HG02885 (cell line): ENCODE measurements around the gene ASF1B.
A peak's percentile ranks its signal among the peaks of the same experiment; 100 is the strongest.
"Not testable (repeated sequence)": the region's sequence is repeated elsewhere in the genome, so short reads cannot be mapped to it uniquely, and the experiment has no call there.

Experiments
- ATAC-seq: cut with Tn5 transposase; IDR thresholded peaks from one replicate; pipeline ENCODE4 v1.9.1; 2021; ENCODE audit warnings: mild to moderate bottlenecking; ENCODE audit not compliant: unreplicated experiment, poor library complexity

ASF1B gene

GRCh38 chr19:14136509-14137281, at the start of gene ASF1B:
Gene ASF1B, minus strand, starts transcription at chr19:14136589. Its CDS starts 133 bp downstream, at chr19:14136456.
- peak; percentile 86 for ATAC-seq

DNA sequence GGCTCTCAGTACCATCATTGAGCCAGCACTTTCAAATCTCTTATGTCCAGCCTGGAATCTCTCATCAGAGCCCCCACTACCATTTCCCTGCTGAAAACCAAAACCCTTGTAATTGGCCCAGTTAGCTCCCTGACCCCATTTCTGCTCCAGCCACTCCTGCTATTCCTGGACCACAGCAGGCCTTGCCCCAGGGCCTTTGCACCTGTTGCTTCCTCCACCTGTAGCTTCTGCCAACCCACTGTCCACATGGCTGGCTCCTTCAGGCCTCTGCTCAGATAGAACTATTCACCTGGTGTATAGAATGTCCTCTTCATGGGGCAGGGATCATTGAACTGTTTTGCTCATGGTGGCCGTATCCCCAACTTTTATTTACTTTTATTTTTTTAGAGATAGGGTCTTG, 49.3 kb upstream of the ASF1B start:
- ATAC-seq, result not testable (repeated sequence)

- ATAC-seq, result no peak
These were observed 48.8 kb upstream of the ASF1B start for GRCh38 chr19:14185158-14185557.

DNA sequence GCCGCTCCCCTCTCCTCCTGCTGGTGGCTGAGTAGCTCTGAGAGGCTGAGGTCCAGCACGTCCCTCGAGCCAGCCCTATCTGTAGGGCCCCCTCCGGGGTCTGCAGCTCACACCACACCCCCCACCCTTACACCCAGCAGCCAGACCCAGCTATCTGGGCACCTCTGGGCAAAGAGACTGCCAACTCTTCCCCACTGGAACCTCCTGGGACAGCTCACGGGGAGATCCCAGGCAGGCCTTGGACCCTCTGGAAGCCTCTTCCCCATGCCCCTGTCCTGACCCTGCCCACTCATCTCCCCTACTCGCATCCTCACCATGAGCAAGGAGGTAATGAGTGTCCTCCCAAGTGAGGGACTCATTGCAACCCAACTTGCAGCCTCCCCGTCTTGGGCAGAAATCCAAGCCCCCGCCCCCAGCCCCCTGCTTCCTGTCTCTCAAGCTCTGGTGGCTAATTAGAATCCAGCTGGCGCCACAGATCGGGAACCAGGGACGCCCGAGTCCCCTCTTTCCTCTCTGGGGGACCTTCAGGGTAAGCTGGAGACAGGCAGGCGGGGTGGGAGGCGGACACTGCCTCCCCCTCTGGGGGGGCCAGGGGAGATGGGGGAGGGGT, 47.5 kb upstream of the ASF1B start:
- ATAC-seq, result no peak

DNA sequence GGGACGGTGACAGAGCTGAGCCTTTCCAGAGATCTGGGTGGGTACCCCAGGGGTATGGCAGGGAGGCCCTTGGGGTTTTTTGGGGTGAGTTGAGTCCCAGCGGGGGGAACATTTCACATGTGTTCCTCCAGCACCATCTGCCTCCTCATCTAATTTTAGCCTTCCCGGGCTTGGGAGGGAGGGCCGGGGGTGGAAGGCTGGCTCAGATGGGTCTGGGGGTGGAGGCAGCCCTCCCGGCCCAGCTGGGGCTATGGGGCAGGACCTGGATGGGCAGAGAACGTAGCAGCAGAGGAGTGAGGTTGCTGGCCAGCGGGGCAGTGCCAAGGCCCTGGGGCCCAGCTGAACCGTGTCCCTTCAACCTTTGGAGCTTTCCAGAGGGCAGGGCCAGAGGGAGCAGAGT, 46.1 kb upstream of the ASF1B start:
- ATAC-seq, result no peak

- no peak for ATAC-seq
These were observed 45.5 kb upstream of the ASF1B start for GRCh38 chr19:14181906-14182305.

DNA sequence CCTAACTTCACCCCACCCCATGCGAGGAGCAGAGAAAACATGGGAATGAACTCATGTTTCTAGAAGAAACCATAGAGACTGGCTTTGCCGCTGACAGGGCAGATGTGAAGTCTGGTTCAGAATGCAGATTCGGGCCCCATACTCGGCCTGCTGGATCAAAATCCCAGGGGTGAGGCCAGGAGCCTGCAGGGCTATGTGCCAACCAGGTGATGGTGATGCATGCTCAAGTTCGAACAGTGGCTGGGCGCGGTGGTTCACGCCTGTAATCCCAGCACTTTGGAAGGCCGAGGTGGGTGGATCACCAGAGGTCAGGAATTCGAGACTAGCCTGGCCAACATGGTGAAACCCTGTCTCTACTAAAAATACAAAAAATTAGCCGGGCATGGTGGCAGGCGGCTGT, 44.8 kb upstream of the ASF1B start:
- ATAC-seq, result not testable (repeated sequence)

DNA sequence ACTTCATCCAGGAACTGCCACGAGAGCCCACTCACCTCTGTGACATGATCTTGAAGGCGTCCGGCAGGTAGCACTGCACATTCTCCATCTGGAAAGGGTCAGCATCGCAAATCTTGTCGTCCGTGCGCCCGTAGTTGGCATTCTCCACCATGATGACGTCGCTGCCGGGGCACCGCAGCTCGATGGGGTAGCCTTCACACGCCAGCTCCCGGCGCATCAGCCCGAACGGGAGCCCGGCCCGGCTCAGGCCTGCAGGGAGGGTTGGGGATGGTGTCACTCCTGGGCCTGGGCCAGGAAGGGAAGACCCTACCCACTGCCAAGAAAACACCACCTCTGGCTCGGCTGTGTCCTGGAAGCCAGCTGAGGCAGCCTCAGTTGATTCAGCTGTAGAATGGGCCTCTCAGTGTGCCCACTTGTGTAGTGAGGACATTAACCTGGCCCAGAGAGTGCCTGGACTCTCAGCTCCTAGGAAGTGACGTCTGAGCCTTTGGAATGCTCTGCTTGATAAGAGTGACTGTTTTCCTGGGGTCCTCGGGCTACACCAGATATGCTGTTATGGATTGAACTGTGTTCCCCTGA, 41.2 kb upstream of the ASF1B start:
- no peak for ATAC-seq

DNA sequence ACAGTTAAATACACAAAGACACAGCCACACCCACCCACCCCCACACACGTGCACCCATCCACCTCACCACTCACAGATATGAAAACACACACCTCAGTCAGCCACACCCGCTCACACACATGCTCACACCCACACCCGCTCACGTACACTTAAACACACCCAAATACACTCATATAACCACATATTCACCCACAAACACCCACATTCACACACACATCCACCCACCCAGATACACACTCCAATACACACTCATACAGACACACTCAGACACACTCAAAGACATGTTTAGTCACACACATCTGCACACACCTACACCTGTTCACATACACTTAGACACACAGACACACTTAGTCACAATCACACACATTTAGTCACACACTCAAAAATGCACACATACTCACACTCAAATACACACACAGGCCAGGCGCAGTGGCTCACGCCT, 39.0 kb upstream of the ASF1B start:
- no peak for ATAC-seq

- no peak for ATAC-seq
These were observed 38.5 kb upstream of the ASF1B start for GRCh38 chr19:14174883-14175282.

DNA sequence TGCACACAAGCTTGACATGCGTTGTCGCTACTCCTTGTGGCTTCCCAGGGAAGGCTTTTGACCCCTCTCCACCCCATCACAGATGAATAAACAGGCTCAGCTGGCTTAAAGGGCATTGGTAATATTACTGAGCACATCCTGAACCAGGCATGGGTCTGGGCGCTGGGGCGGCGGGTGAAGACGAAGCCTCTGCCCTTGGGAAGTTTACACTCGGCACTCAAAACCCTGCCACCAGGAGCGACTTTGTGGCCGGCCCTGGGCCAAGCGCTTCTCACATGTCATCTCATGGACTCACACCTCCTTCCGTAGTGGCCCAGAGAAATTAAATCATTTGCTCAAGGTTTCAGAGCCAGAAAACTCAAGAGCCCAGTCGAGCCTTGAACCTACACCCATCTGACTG, 32.6 kb upstream of the ASF1B start:
- ATAC-seq, result no peak

DNA sequence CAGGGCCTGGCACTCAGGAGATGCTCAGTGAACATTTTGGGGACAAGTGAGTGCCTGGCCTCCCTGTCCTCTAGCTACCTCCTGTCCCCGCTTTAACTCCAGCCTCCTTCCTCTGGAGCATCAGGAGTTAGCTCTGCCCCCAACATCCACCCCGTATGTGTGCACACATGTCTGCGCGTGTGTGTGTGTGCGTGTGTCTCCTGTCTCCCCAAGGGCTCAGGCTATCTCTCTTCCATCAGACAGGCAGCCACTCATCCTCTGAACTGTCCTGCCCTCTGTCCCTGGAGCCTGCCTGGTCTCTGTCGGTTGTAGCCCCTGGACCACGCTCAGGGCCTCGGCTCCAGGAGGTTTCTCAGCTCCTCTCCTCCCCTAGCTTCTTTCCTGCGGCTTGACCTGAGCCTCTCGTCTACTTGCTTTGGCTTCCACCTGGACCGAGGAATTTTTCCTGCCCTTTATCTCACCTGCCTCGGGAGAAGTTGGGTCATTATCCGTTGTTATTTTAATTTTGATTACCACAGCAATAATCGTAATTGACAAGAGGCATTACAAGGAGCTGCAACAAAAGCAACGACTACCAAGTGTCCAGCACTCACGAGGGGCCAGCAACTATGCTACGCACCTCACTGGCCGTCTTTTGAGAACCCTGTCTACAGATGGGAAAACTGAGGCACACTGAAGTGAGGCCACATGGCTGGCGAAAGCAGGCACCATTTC, 32.0 kb upstream of the ASF1B start:
- no peak for ATAC-seq

DNA sequence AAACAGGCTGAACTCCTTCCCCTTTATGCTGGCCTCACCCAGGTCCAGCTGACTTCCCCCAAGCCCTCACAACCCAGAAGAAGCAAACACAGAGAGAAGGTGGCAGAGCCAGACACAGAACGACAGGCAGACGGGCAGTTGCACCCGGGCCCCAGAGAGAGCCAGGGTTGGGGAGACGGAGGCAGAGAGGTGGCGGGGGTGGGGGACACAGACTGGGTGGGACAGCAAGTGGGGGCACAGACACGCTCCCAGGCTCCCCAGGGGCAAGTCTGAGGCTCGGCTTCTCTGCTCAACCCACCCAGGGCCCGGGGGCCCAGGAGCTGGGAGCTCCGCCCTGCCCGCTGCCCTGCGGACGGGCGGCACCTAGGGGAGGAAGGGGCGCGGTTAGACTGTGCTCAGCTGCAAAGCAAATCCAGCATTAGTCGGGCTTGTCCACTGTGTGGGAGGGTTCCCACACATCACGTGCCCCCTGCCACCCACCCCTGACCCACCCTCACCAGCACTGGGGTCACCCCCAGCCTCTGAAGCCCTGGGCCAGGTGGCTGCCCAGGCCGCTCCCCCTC, 31.3 kb upstream of the ASF1B start:
- no peak for ATAC-seq

DNA sequence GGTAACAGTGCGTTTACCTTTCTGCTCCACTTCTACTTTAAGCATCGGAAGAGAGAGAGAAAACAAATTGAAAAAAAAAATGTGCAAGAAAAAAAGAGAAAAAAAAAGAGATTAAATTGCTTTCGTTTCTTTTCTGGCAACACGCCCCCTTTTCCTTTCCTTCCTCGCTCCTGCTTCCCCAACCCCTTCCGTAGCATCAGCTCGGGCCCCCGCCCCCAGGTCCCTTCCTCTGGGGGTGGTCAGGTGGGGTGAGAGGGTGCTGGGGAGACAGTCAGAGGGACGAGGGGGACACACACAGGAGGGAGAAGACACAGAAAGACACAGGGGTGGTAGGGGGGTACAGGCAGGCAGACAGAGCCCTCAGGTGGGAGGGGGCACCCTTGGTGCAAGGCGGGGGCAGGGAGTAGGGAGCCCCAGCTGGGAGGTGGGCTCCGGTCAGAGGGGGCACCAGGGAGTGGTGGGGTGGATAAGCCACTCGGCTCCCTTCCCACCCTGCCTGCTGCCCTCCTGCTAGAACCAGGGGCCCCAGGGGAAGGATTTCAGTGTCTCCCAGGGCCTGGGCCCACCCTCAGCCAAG, 30.7 kb upstream of the ASF1B start:
- ATAC-seq, result no peak

GRCh38 chr19:14165990-14166830, 29.8 kb upstream of the ASF1B start:
- ATAC-seq, result no peak

GRCh38 chr19:14164724-14165493, 28.5 kb upstream of the ASF1B start:
- ATAC-seq, result no peak

DNA sequence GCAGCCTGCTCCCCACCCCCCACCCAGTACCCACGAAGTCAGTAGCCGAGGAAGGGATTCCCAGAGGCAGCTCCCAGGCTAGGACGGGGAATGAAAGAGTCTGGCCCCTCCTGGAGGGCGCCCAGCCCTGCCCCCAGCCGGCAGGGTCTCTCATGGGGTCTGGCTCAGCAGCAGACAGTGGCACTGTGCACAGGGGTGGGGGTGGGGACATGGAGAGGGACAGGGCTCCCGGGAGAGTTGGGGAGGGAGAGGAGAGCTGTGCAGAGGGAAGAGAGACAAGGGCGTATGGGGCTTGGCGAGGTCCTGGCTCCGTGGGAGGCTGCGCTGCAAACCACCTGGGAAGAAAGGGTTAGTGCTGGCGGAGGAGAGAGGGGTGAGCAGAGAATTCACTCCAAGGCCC, 27.7 kb upstream of the ASF1B start:
- ATAC-seq, result no peak

- ATAC-seq, result no peak
These were observed 26.5 kb upstream of the ASF1B start for GRCh38 chr19:14162871-14163297.

- no peak for ATAC-seq
These were observed 24.9 kb upstream of the ASF1B start for GRCh38 chr19:14161305-14161704.
